Gastrocnemius medialis (tissue), 4 donors: Measurements from ENCODE around the gene TRIM67. TPM values are rescaled to one million over a fixed set of nuclear protein-coding genes. Genes with fewer than 3 reads are reported as not detected.

ENCODE experiments used
- ATAC-seq, 2 donors: fragments of 150-250 bp; one replicate each; pipeline ENCODE4 v1.9.1; 2016
- DNase-seq, 2 donors: peaks; one replicate each; pipeline ENCODE4 v3.0.0-alpha.2; 2019
- H3K27ac ChIP-seq, 4 donors: fragments of 200-600 bp; sonication (generic); 1 replicate in 1 of 4; 2 replicates in 3 of 4; pipeline ENCODE4 v1.5.1; 2016 to 2018; ENCODE audit warnings: mild to moderate bottlenecking in 2 of 4, moderate library complexity in 1 of 4
- H3K27me3 ChIP-seq, 3 donors: fragments of 200-600 bp; sonication (generic) in 2 of 3; 1 replicate in 1 of 3; 2 replicates in 2 of 3; pipeline versions ENCODE4 v1.5.1 to v1.6.0; 2016 to 2019; ENCODE audit warnings: mild to moderate bottlenecking in 1 of 3, moderate library complexity in 1 of 3
- H3K36me3 ChIP-seq, 2 donors: fragments of 200-600 bp; sonication (generic) in 1 of 2; one replicate each; pipeline ENCODE4 v1.5.1; 2017 to 2018
- H3K4me1 ChIP-seq, 2 donors: fragments of 200-600 bp; sonication (generic) in 1 of 2; one replicate each; pipeline ENCODE4 v1.5.1; 2016 to 2017; ENCODE audit warnings: mild to moderate bottlenecking in 2 of 2
- H3K4me3 ChIP-seq, 4 donors: fragments of 200-600 bp; sonication (generic) in 3 of 4; 1 replicate in 1 of 4; 2 replicates in 3 of 4; pipeline ENCODE4 v1.5.1; 2016 to 2019; ENCODE audit warnings: mild to moderate bottlenecking in 2 of 4
- H3K9me3 ChIP-seq, 3 donors: fragments of 200-600 bp; sonication (generic) in 2 of 3; 1 replicate in 1 of 3; 2 replicates in 2 of 3; pipeline ENCODE4 v1.5.1; 2016 to 2019
- POLR2A ChIP-seq, 2 donors: fragments of 450-650 bp; IDR thresholded peaks; one replicate each; pipeline ENCODE4 v1.6.1; 2017; ENCODE audit warnings: antibody characterized with exemption in 2 of 2, mild to moderate bottlenecking in 2 of 2, moderate library complexity in 2 of 2
- in situ Hi-C, 4 donors: fragments of 200-750 bp; cut with MboI; loops; one replicate each; pipeline versions ENCODE4 v1.15.0 to v1.8.0; 2017; ENCODE audit warnings: low sequenced_read_pairs in 4 of 4
- intact Hi-C: fragments of 100-400 bp; cut with DNase I; formaldehyde crosslinking; loops from one replicate; pipeline ENCODE4 v1.15.1; 2023; ENCODE audit warnings: low total_unique reads
- total RNA-seq, 4 donors: library from RNA; depleted of rRNA; stranded (reverse); fragments of >200 nt; gene quantifications; one replicate each; pipeline versions ENCODE4 v1.1.0 to v1.2.3, GENCODE V29; 2016
- TF ChIP-seq, protein P1 (sequence below), 5 experiments: fragments of 450-650 bp in 3 of 5; fragments of 200-600 bp in 2 of 5; sonication (generic) in 2 of 5; IDR thresholded peaks in 4 of 5; conservative IDR thresholded peaks in 1 of 5; 1 replicate in 4 of 5; 2 replicates in 1 of 5; pipeline ENCODE4 v1.5.1; 2016 to 2019; ENCODE audit warnings: antibody characterized with exemption in 5 of 5, mild to moderate bottlenecking in 3 of 5, moderate library complexity in 3 of 5

The TRIM67 gene
- total RNA-seq, 4 donors from 2014 or later = not detected

DNA sequence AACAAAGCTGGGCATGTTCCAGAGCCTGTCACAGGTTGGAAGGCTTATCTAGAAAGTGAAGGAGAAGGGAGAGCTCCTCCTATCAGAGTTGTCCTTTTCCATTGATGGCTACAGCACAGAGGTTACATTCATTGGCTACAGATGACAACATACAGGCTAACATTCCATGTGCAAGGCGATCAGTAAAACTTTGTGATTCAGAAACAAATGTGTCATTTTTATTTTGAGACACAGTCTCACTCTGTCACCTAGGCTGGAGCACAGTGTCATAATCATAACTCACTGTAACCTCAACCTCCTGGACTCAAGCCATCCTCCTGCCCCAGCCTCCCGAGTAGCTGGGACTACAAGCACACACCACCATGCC lies 32.6 kb downstream of the TRIM67 start:
- Histone ChIP-seq H3K36me3 (no peaks in the 10 kb centered on the region), H3K27me3 (no peaks in the 10 kb centered on the region), H3K4me3 (no peak overlapping the region), H3K27ac (no peak overlapping the region), H3K4me1 (peaks cover 7% of the 10 kb centered on the region in 2 donors), H3K9me3 (no peaks in the 10 kb centered on the region)
- intact Hi-C loops = no loop called here
- ATAC-seq (no peak), DNase-seq (no peak)
- TF ChIP-seq, protein P1, sequence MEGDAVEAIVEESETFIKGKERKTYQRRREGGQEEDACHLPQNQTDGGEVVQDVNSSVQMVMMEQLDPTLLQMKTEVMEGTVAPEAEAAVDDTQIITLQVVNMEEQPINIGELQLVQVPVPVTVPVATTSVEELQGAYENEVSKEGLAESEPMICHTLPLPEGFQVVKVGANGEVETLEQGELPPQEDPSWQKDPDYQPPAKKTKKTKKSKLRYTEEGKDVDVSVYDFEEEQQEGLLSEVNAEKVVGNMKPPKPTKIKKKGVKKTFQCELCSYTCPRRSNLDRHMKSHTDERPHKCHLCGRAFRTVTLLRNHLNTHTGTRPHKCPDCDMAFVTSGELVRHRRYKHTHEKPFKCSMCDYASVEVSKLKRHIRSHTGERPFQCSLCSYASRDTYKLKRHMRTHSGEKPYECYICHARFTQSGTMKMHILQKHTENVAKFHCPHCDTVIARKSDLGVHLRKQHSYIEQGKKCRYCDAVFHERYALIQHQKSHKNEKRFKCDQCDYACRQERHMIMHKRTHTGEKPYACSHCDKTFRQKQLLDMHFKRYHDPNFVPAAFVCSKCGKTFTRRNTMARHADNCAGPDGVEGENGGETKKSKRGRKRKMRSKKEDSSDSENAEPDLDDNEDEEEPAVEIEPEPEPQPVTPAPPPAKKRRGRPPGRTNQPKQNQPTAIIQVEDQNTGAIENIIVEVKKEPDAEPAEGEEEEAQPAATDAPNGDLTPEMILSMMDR (IDR thresholded peaks at IDR 0.05 in 4 of 5, conservative IDR thresholded peaks at IDR 0.05 in 1 of 5) = no peak
- TF ChIP-seq POLR2A (IDR thresholded peaks at IDR 0.05) = no peak
- in situ Hi-C loops = loop anchor here in 1 of 4 donors (25.0 kb wide), 1 partner anchor 407 kb away; no protein-coding TSS in a partner anchor

DNA sequence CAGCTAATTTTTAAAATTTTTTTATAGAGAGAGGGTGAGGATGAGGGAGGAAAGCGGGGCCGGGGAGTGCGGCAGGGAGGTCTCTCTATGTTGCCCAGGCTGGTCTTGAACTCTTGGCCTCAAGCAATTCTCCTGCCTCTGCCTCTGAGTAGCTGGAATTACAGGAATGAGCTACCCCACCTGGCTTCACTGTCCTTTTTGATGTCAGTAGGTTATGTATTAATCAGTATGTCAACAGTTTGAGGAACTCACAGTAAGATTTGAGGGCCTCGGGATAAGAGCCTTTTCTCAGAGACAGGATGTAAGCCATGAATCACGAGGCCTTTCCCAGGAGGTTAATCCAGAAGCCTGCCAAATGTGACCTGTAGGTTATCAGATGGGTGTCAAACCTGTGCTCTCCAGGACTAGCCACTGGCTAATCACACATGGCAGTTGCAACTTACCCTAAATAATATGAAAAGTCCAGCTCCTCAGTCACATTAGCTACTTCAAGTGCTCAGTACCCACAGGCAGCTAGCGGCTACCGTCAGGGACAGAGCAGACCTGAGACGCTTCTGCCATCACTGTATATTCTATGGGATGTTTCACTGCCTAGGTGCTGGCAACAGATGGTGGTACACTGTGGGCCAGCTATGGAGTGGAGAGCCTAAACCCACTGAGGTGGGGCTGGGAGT lies 33.1 kb downstream of the TRIM67 start:
- no peak for ATAC-seq
- no peaks in the 10 kb centered on the region for H3K36me3 ChIP-seq
- H3K9me3 ChIP-seq = no peaks in the 10 kb centered on the region
- no peak overlapping the region for H3K4me3 ChIP-seq
- no peak overlapping the region for H3K27ac ChIP-seq
- no peaks in the 10 kb centered on the region for H3K27me3 ChIP-seq
- in situ Hi-C loops = loop anchor here in 1 of 4 donors (25.0 kb wide), 1 partner anchor 408 kb away; no protein-coding TSS in a partner anchor
- no peak for DNase-seq
- H3K4me1 ChIP-seq = peaks cover 7% of the 10 kb centered on the region in 2 donors
- TF ChIP-seq, protein P1 (IDR thresholded peaks at IDR 0.05 in 4 of 5, conservative IDR thresholded peaks at IDR 0.05 in 1 of 5) = no peak
- no peak for TF ChIP-seq POLR2A (IDR thresholded peaks at IDR 0.05)
- intact Hi-C loops = no loop called here

DNA sequence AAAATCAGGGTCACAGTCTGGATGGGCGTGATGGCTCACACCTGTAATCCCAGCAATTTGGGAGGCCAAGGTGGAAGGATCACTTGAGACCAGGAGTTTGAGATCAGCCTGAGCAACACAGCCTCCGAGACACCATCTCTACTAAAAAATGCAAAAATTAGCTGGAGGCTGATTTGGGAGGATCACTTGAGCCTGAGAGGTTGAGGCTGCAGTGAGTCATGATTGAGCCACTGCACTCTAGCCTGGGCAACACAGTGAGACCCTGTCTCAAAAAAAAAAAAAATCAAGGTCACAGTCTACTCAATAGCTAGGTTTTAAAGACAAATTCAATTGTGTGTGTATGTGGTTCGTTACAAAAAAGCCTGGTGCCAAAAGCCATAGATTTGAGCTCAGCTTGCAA lies 34.4 kb downstream of the TRIM67 start:
- no peaks in the 10 kb centered on the region for H3K27me3 ChIP-seq
- H3K36me3 ChIP-seq = no peaks in the 10 kb centered on the region
- peaks cover 7% of the 10 kb centered on the region in 2 donors for H3K4me1 ChIP-seq
- DNase-seq = no peak
- TF ChIP-seq POLR2A (IDR thresholded peaks at IDR 0.05) = no peak
- TF ChIP-seq, protein P1 (IDR thresholded peaks at IDR 0.05 in 4 of 5, conservative IDR thresholded peaks at IDR 0.05 in 1 of 5) = no peak
- ATAC-seq = no peak
- in situ Hi-C loops = loop anchor here in 1 of 4 donors (25.0 kb wide), 1 partner anchor 409 kb away; no protein-coding TSS in a partner anchor
- no peaks in the 10 kb centered on the region for H3K9me3 ChIP-seq
- intact Hi-C loops = no loop called here
- H3K27ac ChIP-seq = no peak overlapping the region
- no peak overlapping the region for H3K4me3 ChIP-seq

DNA sequence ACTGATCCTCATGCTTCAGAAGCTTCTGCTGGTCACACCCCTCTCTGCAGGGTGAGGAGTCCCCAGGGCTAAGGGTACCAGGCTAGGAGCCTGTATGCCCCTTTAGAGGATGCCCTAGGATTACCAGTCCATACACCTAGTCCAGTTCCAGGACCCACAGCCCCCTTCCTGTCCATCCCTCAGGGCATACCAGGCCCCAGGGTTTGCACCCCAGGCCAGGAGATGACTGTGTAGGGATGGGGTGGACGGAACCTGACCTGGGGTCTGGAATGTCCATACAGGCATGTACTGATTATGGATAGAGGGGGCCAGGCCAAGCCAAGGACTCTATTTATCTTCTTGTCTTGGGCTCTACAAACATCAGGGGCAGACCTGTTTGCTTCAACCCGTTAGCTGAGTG lies 34.9 kb downstream of the TRIM67 start:
- in situ Hi-C loops = loop anchor here in 1 of 4 donors (25.0 kb wide), 1 partner anchor 409 kb away; no protein-coding TSS in a partner anchor
- Histone ChIP-seq H3K36me3 (no peaks in the 10 kb centered on the region), H3K4me1 (peaks cover 7% of the 10 kb centered on the region in 2 donors), H3K27me3 (no peaks in the 10 kb centered on the region), H3K4me3 (no peak overlapping the region), H3K27ac (no peak overlapping the region), H3K9me3 (no peaks in the 10 kb centered on the region)
- DNase-seq (no peak), ATAC-seq (no peak)
- TF ChIP-seq, protein P1 (IDR thresholded peaks at IDR 0.05 in 4 of 5, conservative IDR thresholded peaks at IDR 0.05 in 1 of 5) = no peak
- TF ChIP-seq POLR2A (IDR thresholded peaks at IDR 0.05) = no peak
- intact Hi-C loops = no loop called here
